ENCODE measurements around the gene C17orf107. TPM values are rescaled to one million over a fixed set of nuclear protein-coding genes. Genes with fewer than 3 reads are reported as not detected.

The C17orf107 gene
- total RNA-seq, 2 experiments from 2014 or later, result 28.9 to 30.5 TPM

DNA sequence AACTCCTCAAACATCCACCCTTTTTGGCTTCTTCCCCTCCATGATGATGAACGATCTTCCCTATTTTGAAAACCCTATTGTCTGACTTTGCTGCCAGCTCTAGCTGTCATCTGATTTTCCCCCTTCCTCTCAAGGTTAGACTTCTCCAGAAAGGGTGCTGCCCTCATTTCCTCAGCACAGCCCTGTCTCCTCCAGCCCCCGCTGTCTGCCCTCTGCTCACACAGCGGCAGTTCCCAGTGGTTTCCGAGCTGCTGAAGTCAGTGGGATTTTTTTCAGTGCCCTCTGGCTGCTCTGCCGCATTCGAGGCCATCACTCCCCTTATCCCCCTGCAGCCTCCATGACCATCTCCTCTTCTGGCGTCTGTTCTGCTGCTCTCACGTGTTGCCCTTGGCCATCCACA, 26.6 kb upstream of the C17orf107 start:
- H3K27ac Mint-ChIP-seq, result no peak overlapping the region
- ChIA-PET POLR2A (no interaction called here), CTCF (no interaction called here)
- H3K9me3 Mint-ChIP-seq, result no peaks in the 10 kb centered on the region
- peaks cover 7% of the 10 kb centered on the region for H3K4me1 Mint-ChIP-seq (ENCODE audit: low read depth)
- intact Hi-C loops (cut with DNase I, micrococcal nuclease), result no loop called here
- Histone ChIP-seq H3K9me3 (ENCODE audit: control insufficient read depth in 1 of 2, insufficient read depth in 1 of 2, low read length in 2 of 2) (no peaks in the 10 kb centered on the region), H3K27me3 (ENCODE audit: control insufficient read depth in 1 of 2, insufficient read depth in 2 of 2, low read length in 2 of 2) (no peaks in the 10 kb centered on the region), H3K27ac (ENCODE audit: low read depth in 1 of 2, low read length in 2 of 2) (no peak overlapping the region), H3K36me3 (ENCODE audit: insufficient read depth, low read length) (peaks cover 12% of the 10 kb centered on the region), H3K4me3 (ENCODE audit: low read length) (no peak overlapping the region), H3K4me1 (ENCODE audit: insufficient read depth, low read length) (no peaks in the 10 kb centered on the region)
- no peaks in the 10 kb centered on the region for H3K27me3 Mint-ChIP-seq
- ATAC-seq (ENCODE audit: poor library complexity) (no peak), DNase-seq (peak in 1 of 14 experiments; percentile 26)
- TF ChIP-seq, protein P1, sequence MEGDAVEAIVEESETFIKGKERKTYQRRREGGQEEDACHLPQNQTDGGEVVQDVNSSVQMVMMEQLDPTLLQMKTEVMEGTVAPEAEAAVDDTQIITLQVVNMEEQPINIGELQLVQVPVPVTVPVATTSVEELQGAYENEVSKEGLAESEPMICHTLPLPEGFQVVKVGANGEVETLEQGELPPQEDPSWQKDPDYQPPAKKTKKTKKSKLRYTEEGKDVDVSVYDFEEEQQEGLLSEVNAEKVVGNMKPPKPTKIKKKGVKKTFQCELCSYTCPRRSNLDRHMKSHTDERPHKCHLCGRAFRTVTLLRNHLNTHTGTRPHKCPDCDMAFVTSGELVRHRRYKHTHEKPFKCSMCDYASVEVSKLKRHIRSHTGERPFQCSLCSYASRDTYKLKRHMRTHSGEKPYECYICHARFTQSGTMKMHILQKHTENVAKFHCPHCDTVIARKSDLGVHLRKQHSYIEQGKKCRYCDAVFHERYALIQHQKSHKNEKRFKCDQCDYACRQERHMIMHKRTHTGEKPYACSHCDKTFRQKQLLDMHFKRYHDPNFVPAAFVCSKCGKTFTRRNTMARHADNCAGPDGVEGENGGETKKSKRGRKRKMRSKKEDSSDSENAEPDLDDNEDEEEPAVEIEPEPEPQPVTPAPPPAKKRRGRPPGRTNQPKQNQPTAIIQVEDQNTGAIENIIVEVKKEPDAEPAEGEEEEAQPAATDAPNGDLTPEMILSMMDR (IDR thresholded peaks at IDR 0.05), result no peak
- no peak overlapping the region for H3K4me3 Mint-ChIP-seq
- peaks cover 32% of the 10 kb centered on the region for H3K36me3 Mint-ChIP-seq (ENCODE audit: low read depth)

DNA sequence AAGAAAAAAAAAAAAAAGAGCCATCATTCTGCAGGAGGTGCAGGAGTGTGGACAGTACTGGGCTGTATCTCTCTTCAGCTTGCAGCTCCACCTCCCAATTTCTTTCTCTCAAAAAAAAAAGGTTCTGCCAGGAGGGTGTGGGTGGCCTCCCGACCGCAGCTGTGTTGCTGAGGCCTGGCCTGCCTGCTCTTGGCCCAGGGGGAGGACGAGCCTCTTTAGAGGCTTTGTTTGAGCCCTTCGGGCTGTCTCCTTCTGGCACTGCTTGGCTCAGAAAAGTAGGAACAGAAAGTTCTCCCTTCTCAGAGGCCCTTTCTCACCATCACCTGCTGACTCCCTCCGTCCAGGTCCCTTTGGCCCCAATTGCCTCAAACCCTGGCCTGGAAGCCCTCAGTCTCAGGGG, 22.2 kb upstream of the C17orf107 start:
- Mint-ChIP-seq H3K9me3 (no peaks in the 10 kb centered on the region), H3K4me3 (no peak overlapping the region), H3K27me3 (no peaks in the 10 kb centered on the region), H3K36me3 (ENCODE audit: low read depth) (peaks cover 59% of the 10 kb centered on the region), H3K27ac (no peak overlapping the region), H3K4me1 (ENCODE audit: low read depth) (peaks cover 7% of the 10 kb centered on the region)
- no peak overlapping the region for H3K27ac ChIP-seq (ENCODE audit: low read depth in 1 of 2, low read length in 2 of 2)
- peaks cover 2% of the 10 kb centered on the region for H3K4me1 ChIP-seq (ENCODE audit: insufficient read depth, low read length)
- no peak overlapping the region for H3K4me3 ChIP-seq (ENCODE audit: low read length)
- H3K36me3 ChIP-seq (ENCODE audit: insufficient read depth, low read length), result peaks cover 27% of the 10 kb centered on the region
- H3K9me3 ChIP-seq (ENCODE audit: control insufficient read depth in 1 of 2, insufficient read depth in 1 of 2, low read length in 2 of 2), result no peaks in the 10 kb centered on the region
- H3K27me3 ChIP-seq (ENCODE audit: control insufficient read depth in 1 of 2, insufficient read depth in 2 of 2, low read length in 2 of 2), result no peaks in the 10 kb centered on the region
- TF ChIP-seq, protein P1 (IDR thresholded peaks at IDR 0.05), result no peak
- no peak for DNase-seq
- intact Hi-C loops (cut with DNase I, micrococcal nuclease), result no loop called here
- ATAC-seq (ENCODE audit: poor library complexity), result no peak
- ChIA-PET POLR2A (no interaction called here), CTCF (interaction anchor here (1.2 kb wide), 1 partner anchor 88 kb away, joined by 4 read pairs; no protein-coding TSS in a partner anchor)

DNA sequence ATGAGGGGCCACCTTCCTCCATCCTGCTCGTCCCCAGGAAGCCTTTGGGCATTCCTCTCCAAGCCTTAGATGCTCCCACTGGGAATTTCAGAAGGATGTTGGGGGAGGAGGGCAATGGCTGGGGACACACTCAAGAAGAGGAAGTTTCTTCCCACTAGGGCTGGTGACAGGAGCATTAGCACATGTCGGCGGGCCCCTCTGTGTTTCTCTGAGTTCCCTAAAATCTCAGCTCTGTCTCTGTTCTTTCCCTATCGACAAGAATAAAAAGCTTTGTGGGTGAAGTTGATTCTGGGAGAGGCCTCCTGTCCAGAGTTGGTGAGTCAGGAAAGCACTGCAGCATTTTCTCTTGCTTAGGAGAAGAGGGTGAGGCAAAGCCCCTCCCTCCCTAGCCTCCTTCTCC, 19.7 kb upstream of the C17orf107 start:
- H3K4me3 Mint-ChIP-seq, result no peak overlapping the region
- Histone ChIP-seq H3K9me3 (ENCODE audit: control insufficient read depth in 1 of 2, insufficient read depth in 1 of 2, low read length in 2 of 2) (no peaks in the 10 kb centered on the region), H3K4me3 (ENCODE audit: low read length) (no peak overlapping the region), H3K27me3 (ENCODE audit: control insufficient read depth in 1 of 2, insufficient read depth in 2 of 2, low read length in 2 of 2) (no peaks in the 10 kb centered on the region), H3K4me1 (ENCODE audit: insufficient read depth, low read length) (peaks cover 2% of the 10 kb centered on the region), H3K27ac (ENCODE audit: low read depth in 1 of 2, low read length in 2 of 2) (no peak overlapping the region), H3K36me3 (ENCODE audit: insufficient read depth, low read length) (peaks cover 30% of the 10 kb centered on the region)
- peak in 2 of 14 experiments; percentile 32 to 38 for DNase-seq
- H3K4me1 Mint-ChIP-seq (ENCODE audit: low read depth), result no peaks in the 10 kb centered on the region
- H3K36me3 Mint-ChIP-seq (ENCODE audit: low read depth), result peaks cover 61% of the 10 kb centered on the region
- no peaks in the 10 kb centered on the region for H3K27me3 Mint-ChIP-seq
- POLR2A ChIA-PET, result no interaction called here
- TF ChIP-seq, protein P1 (IDR thresholded peaks at IDR 0.05), result no peak
- H3K9me3 Mint-ChIP-seq, result no peaks in the 10 kb centered on the region
- ATAC-seq (ENCODE audit: poor library complexity), result no peak
- no peak overlapping the region for H3K27ac Mint-ChIP-seq
- CTCF ChIA-PET, result no interaction called here
- intact Hi-C loops (cut with DNase I, micrococcal nuclease), result no loop called here
